Activated CD8-positive, alpha-beta memory T cell treated with anti-CD3 and anti-CD28 coated beads for 36 hours (primary cell): Measurements from ENCODE around the gene CREBL2. TPM values are rescaled to one million over a fixed set of nuclear protein-coding genes. Genes with fewer than 3 reads are reported as not detected.
"Not testable (repeated sequence)": the region's sequence is repeated elsewhere in the genome, so short reads cannot be mapped to it uniquely, and the experiment has no call there.

Source experiments
- CTCF ChIA-PET: fragments of 350-600 bp; sonication (Branson Sonifier 250); formaldehyde crosslinking; loops from one replicate; lab custom pipeline; 2021; ENCODE audit warnings: antibody characterized with exemption; lab: Charles Lee
- POLR2A ChIA-PET: fragments of 350-600 bp; sonication (Branson Sonifier 250); formaldehyde crosslinking; loops from one replicate; lab custom pipeline; 2021; ENCODE audit warnings: antibody characterized with exemption; lab: Charles Lee
- total RNA-seq, 2 experiments: library from RNA; stranded (reverse); gene quantifications; one replicate each; pipeline ENCODE4 v1.2.3, GENCODE V29; 2021

Gene CREBL2
- total RNA-seq = 10 to 100 TPM; 20.2 to 20.5 TPM

- CTCF ChIA-PET = interaction anchor here (0.7 kb wide), 1 partner anchor 125 kb away, joined by 3 read pairs; no protein-coding TSS in a partner anchor
- POLR2A ChIA-PET = interaction anchor here (0.5 to 0.7 kb wide), 2 partner anchors 85 to 87 kb away, joined by 3 to 4 read pairs; no protein-coding TSS in a partner anchor
These were observed at the start of gene CREBL2 for GRCh38 chr12:12611512-12612306. Gene CREBL2, plus strand, starts transcription at chr12:12611876. Its CDS starts 297 bp downstream, at chr12:12612173.

- ChIA-PET CTCF (no interaction called here), POLR2A (interaction anchor here (1.2 to 1.5 kb wide), 3 partner anchors 87 to 205 kb away, joined by 3 to 9 read pairs (median 3); partner anchors contain the start of gene BORCS5)
These were observed 49.6 kb upstream of the CREBL2 start for GRCh38 chr12:12562016-12562483.

DNA sequence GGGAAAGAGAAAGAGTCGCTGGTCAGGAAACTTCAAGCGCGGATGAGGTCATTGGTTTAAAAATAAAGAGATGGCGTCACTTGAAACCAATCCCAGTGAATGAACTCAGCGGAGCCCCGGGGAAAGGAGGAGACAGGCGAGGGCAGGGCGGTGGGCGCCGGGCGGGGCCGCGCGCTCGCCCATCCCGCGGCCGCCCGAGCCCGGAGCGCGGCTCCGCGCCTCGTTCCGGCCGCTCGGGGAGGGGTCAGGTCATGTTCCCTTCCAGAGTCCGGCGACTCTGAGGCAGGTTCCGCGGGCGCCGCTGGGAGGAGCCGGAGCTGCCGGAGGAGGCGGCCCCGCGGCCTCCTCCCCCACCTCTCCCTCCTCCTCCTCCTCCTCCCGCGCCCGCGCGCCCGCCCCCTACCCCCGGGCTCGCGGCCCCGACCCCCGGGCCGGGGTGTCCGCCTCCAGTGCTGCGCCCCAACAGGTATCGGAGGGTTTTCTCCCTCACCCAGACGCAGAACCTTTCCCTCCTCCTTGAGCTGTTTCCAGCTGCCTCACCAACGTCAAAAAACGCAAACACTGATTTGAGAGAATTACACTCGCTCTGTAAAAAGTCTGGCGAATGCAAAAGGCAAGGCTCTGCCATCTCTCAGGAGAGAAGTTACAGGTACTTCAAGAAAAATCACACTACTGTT lies 49.0 kb upstream of the CREBL2 start, which contains the start of gene DUSP16:
Gene DUSP16 (minus strand): TSS at position 279 of the 677 bp plus-strand sequence. CDS start 41,765 bp downstream, outside the sequence.
- ChIA-PET POLR2A (interaction anchor here (0.6 to 1.4 kb wide), 5 partner anchors 86 to 205 kb away, joined by 3 to 9 read pairs (median 4); partner anchors contain the start of gene BORCS5), CTCF (interaction anchor here (1.2 to 1.4 kb wide), 3 partner anchors 18 to 184 kb away, joined by 3 to 5 read pairs (median 4); no protein-coding TSS in a partner anchor)

DNA sequence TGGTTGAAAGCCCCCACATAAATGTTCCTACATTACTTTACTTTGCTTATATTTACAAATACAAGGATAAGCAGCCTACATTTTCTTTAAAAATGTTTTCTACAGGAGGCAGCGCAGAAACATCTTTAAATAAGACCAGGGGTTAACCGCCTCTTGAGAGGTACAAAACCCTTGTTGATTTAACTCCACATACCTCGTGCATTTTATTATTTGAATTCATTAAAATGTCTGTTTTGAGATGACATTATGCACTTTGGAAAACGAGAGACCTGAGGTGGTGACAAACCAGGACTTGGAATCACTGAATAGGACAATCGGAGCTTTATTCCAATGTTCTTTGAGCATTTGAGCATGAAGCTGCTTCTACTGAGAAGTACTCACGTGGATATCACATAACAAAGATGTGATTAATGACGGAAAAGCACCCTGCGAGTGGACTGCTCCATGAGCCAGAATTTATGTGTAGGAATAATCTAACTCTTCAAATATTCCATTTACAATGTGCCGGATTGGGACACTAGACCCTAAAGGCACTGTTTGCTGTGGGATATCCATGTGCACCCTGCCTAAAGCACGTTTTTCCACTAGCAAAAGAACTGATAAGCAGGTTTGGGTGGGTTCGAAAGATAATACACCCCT lies 48.3 kb upstream of the CREBL2 start:
- CTCF ChIA-PET = interaction anchor here (0.8 to 1.6 kb wide), 6 partner anchors 10 to 185 kb away, joined by 3 to 6 read pairs (median 4); no protein-coding TSS in a partner anchor
- POLR2A ChIA-PET = interaction anchor here (0.6 to 1.4 kb wide), 6 partner anchors 87 to 206 kb away, joined by 3 to 9 read pairs (median 4); partner anchors contain the start of gene BORCS5

- ChIA-PET CTCF (interaction anchor here (0.9 to 1.6 kb wide), 4 partner anchors 10 to 163 kb away, joined by 3 to 6 read pairs (median 4); no protein-coding TSS in a partner anchor), POLR2A (no interaction called here)
These were observed 46.8 kb upstream of the CREBL2 start for GRCh38 chr12:12564911-12565310.

DNA sequence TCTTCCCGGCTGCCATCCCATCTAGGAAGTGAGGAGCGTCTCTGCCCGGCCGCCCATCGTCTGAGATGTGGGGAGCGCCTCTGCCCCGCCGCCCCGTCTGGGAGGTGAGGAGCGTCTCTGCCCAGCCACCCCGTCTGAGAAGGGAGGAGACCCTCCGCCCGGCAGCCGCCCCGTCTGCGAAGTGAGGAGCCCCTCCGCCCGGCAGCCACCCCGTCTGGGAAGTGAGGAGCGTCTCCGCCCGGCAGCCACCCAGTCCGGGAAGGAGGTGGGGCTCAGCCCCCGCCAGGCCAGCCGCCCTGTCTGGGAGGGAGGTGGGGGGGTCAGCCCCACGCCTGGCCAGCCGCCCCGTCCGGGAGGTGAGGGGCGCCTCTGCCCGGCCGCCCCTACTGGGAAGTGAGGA lies 45.7 kb upstream of the CREBL2 start:
- CTCF ChIA-PET, POLR2A ChIA-PET: not testable (repeated sequence)

DNA sequence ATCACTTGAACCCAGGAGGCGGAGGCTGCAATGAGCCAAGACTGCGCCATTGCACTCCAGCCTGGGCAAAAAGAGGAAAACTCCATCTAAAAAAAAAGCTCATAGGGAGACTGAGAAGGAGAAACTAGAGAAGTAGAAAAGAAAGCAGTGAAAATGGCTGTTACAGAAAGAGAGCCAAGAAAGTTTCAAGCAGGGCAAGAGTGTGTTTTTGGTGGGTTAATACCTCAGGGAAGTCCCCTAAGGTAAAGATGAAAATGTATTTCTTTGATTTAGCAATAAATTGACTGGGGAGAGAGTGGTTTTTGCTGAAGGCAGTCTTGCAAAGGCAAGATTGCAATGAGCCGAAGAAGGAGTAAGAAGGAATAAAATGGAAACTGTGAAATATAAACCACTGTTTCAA lies 39.0 kb upstream of the CREBL2 start:
- POLR2A ChIA-PET = no interaction called here

DNA sequence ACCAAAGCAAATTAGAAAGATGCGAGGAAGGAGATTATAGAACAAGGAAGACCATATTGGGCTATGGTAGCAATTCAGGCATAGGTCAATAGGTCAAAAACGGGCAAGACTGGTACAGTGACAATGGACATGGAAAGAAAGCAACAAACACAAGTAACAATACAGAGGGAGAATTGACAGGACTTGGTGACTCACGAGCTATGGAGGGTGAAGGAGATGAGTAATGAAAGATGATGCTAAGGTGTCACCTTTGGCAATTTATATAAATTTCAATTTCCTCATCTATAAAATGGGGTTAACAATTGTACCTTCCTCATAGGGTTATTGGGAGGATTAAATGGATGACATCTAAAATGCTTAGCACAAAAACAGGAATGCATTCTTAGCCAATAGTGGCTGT lies 33.9 kb upstream of the CREBL2 start:
- ChIA-PET CTCF (interaction anchor here (0.6 to 1.1 kb wide), 3 partner anchors 13 to 161 kb away, joined by 3 to 6 read pairs (median 3); no protein-coding TSS in a partner anchor), POLR2A (no interaction called here)

More for the DNA sequence above, 39.0 kb upstream of the CREBL2 start:
- CTCF ChIA-PET = interaction anchor here (0.6 to 0.8 kb wide), 3 partner anchors 82 to 190 kb away, joined by 3 to 5 read pairs (median 4); no protein-coding TSS in a partner anchor

DNA sequence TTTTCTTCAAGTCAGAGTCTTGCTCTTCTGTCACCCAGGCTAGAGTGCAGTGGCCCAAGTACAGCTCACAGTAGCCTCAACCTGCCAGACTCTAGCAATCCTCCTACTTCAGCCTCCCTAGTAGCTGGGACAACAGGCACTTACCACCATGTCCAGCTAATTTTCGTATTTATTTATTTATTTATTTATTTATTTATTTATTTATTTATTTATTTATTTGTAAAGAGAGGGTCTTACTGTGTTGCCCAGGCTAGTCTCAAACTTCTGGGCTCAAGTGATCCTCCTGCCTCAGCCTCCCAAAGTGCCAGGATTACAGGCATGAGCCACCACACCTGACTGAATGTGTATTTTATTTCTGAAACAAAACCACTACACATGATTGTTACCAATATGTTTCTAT lies 31.0 kb upstream of the CREBL2 start:
- ChIA-PET POLR2A (interaction anchor here (0.6 kb wide), 1 partner anchor 173 kb away, joined by 3 read pairs; no protein-coding TSS in a partner anchor), CTCF (interaction anchor here (0.9 kb wide), 1 partner anchor 18 kb away, joined by 3 read pairs; the partner anchor contains the start of gene DUSP16)

GRCh38 chr12:12582193-12582881 lies 29.3 kb upstream of the CREBL2 start:
- CTCF ChIA-PET = no interaction called here

DNA sequence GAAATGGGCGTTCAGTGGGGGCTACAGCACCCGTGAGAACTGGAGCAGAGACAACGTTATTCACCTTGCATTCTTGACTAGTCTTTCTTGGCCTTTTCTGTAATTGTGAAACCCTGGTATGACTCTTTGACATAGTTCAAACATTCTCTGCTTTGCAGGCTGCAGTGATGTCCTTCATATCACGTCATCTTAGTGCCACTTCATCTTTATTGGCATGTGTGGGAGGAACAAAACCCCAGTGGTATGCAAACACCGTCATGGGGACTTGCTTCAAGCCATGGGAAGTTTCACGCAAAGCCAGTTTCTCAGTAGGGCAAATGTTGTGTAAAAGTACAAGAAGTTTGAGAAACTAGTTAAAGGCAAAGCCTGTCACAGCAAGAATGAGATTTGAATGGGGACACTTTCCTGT lies 28.8 kb upstream of the CREBL2 start:
- POLR2A ChIA-PET = no interaction called here
- CTCF ChIA-PET = no interaction called here

More at GRCh38 chr12:12582193-12582881, 29.3 kb upstream of the CREBL2 start:
- POLR2A ChIA-PET = no interaction called here

DNA sequence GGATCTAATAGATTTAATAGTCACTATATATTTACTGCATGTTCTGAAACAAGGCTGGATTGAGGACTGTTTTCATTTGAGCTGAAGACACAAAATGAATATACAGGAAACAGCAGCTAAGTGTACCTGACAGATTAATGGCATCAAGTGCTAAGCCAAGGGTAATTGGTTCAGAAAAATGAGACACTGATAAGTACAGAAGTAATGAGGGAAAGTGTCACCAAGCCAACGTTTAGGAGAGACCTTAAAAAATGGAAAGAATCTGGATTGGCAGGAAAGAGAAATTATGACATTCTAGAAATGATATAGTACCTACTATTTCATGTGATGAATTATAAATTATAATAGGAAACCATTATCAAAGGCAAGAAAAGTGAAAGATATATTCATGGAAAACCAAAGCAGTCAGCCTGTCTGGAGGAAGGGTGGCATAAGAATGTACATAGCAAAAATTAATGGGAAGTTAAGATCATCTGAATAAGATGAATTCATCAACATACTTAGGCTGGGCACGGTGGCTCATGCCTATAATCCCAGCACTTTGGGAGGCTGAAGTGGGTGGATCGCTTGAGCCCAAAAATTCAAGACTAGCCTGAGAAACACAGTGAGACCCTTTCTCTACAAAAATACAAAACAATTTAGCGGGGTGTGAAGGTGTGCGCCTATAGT lies 28.0 kb upstream of the CREBL2 start:
- POLR2A ChIA-PET = interaction anchor here (0.9 kb wide), 1 partner anchor 62 kb away, joined by 3 read pairs; no protein-coding TSS in a partner anchor

DNA sequence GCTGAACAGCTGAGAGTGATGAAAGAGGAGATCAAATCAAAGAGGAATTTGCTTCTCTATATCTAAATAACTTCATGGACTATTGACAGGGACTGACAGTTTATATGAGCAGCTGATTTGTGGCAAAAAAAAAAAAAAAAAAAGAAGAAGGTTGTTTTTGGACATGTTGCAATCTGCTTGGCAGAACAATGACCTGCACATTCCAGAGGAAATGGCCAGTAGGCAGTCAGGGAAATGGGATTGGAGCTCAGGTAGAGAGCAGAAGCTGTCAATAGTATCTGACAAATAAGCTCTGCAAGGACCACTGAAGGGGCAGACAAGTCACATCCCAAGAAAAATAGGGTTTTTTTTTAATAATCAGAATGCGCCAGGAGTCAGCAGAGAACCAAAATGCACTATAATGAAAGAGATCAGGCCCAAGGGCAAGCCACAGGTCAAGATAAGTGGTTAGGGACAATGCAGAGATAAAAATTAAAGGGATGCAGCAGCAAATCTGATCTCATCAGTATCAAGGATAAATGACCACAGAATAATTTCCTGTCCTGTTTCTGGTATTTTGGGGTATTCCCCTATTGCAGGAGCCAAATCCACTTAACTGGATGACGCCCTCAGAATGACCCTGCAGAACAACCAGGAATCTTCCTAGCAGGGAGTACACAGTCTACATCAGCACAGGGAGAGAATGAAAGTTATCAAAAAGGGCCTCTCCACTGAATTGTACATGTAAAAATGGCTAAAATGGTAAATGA lies 26.4 kb upstream of the CREBL2 start:
- POLR2A ChIA-PET = no interaction called here
- CTCF ChIA-PET = interaction anchor here (0.6 kb wide), 1 partner anchor 9 kb away, joined by 3 read pairs; no protein-coding TSS in a partner anchor

More for the DNA sequence above, 28.0 kb upstream of the CREBL2 start:
- CTCF ChIA-PET = interaction anchor here (0.8 kb wide), 1 partner anchor 141 kb away, joined by 3 read pairs; no protein-coding TSS in a partner anchor

- CTCF ChIA-PET = interaction anchor here (1.3 kb wide), 1 partner anchor 82 kb away, joined by 3 read pairs; no protein-coding TSS in a partner anchor
- POLR2A ChIA-PET = no interaction called here
These were observed 24.6 kb upstream of the CREBL2 start for GRCh38 chr12:12586879-12587675.

DNA sequence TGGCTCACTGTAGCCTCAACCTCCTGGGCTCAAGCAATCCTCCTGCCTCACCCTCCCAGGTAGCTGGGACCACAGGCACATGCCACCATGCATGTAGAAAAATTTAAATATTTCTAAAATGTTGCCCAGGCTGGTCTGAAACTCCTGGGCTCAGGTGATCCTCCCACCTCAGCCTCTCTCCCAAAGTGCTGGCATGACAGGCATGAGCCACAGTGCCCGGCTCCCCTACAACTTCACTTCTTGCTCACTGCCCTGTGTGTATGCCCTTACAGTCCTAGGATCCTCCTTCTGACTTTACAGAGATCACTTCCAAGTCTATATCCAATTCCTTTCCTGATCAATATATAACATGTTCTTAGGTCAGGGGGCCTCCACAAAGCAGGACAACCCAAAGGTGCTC lies 23.8 kb upstream of the CREBL2 start:
- ChIA-PET POLR2A (no interaction called here), CTCF (no interaction called here)

- POLR2A ChIA-PET = interaction anchor here (0.7 kb wide), 1 partner anchor 224 kb away, joined by 4 read pairs; no protein-coding TSS in a partner anchor
- CTCF ChIA-PET = not testable (repeated sequence)
These were observed 23.2 kb upstream of the CREBL2 start for GRCh38 chr12:12588436-12588835.
